HG02678 (cell line): Measurements from ENCODE around the gene CYP4B1.
"Not testable (repeated sequence)": the region's sequence is repeated elsewhere in the genome, so short reads cannot be mapped to it uniquely, and the experiment has no call there.

Experiments
- ATAC-seq: cut with Tn5 transposase; IDR thresholded peaks from one replicate; pipeline ENCODE4 v1.9.1; 2021; ENCODE audit warnings: mild to moderate bottlenecking, moderate library complexity; ENCODE audit not compliant: unreplicated experiment

The CYP4B1 gene

GRCh38 chr1:46813858-46814396 lies 15.1 kb downstream of the CYP4B1 start:
- no peak for ATAC-seq

- ATAC-seq = no peak
Observed at GRCh38 chr1:46815133-46815532, 16.3 kb downstream of the CYP4B1 start.

- no peak for ATAC-seq
Observed at GRCh38 chr1:46816930-46817329, 18.1 kb downstream of the CYP4B1 start.

GRCh38 chr1:46817814-46818213 lies 19.0 kb downstream of the CYP4B1 start:
- ATAC-seq = no peak

- no peak for ATAC-seq
Observed at GRCh38 chr1:46818591-46818990, 19.7 kb downstream of the CYP4B1 start.

DNA sequence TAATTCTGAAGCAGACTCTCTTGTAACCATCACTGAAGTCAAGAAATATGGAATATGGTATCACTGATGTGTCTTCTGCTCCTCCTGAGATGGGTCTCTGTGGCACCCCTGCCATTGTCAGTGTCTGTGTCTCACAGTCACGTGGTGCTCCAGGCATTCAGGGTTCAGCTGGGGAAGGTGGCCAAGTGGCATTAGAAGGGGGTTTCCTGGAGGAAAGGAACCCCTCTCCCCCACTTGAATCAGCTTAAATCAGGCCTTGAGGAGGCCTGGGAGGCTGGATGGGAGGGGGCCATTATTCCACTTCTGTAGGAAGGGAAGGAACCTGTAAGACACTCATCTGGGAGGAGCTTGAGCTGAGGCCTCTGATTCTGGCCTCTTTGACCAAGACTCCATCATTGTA lies 20.5 kb downstream of the CYP4B1 start:
- ATAC-seq = no peak

DNA sequence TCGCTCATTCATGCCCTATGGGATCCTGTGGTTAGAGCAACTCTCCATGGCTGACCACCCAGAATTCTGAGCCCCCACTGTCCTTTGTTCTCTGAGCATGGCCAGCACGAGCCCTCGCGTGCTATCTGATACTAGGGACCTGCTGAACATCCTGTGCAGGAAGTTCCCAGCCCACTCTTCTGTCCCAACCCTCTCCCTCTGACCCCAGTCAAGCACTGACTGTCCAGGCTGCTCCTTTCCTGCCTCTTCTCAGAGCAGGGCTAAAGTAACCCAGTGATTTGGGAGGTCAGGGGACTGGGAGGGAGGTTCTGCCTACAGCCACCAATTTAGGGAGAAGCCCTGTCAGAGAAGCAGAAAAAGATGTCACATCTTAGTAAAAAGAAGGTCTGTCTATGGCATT lies 21.2 kb downstream of the CYP4B1 start:
- ATAC-seq = no peak

GRCh38 chr1:46820560-46821060 lies 21.8 kb downstream of the CYP4B1 start:
- ATAC-seq = no peak

GRCh38 chr1:46822248-46822826 lies 23.5 kb downstream of the CYP4B1 start:
- ATAC-seq = no peak

DNA sequence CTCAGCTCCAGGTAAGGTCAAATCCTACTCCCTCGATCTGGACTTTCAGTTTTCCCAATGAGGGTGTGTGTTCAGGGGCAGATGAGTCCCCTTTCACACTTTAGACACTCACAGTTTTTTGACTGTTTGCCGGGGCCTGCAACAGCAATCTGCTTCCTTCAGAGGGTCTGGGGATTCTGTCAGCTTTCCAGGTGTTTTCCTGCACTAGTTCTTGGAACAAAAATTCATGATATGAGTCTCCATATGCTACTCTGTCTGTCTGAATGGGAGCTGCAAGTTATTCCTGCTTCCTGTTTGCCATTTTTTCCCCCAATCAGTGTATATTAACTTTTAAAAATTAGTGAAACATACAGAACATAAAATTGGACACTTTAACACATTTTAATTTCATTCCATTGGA lies 24.3 kb downstream of the CYP4B1 start:
- ATAC-seq = no peak

GRCh38 chr1:46826892-46827291 lies 28.0 kb downstream of the CYP4B1 start:
- ATAC-seq = not testable (repeated sequence)

GRCh38 chr1:46830665-46831322 lies 31.9 kb downstream of the CYP4B1 start:
- no peak for ATAC-seq

DNA sequence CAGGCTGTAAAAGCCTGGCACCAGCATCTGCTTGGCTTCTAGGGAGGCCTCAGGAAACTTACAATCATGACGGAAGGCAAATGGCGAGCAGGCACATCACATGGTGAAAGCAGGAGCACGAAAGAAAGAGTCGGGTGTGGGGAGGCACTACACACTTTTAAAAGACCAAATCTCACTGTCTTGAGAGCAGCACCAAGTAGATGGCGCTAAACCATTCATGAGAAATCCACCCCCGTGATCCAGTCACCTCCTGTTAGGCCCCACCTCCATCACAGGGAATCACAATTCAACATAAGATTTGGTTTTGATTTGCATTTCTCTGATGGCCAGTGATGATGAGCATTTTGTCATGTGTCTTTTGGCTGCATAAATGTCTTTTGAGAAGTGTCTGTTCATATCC lies 36.6 kb downstream of the CYP4B1 start:
- not testable (repeated sequence) for ATAC-seq

DNA sequence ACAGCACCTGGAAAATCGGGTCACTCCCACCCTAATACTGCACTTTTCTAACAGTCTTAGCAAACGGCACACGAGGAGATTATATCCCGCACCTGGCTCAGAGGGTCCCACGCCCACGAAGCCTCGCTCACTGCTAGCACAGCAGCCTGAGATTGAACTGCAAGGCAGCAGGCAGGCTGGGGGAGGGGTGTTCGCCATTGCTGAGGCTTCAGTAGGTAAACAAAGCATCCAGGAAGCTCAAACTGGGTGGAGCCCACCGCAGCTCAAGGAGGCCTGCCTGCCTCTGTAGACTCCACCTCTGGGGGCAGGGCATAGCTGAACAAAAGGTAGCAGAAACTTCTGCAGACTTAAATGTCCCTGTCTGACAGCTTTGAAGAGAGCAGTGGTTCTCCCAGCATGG lies 47.5 kb downstream of the CYP4B1 start:
- ATAC-seq = not testable (repeated sequence)

- ATAC-seq = not testable (repeated sequence)
Observed at GRCh38 chr1:46857660-46858065, 58.8 kb downstream of the CYP4B1 start.

DNA sequence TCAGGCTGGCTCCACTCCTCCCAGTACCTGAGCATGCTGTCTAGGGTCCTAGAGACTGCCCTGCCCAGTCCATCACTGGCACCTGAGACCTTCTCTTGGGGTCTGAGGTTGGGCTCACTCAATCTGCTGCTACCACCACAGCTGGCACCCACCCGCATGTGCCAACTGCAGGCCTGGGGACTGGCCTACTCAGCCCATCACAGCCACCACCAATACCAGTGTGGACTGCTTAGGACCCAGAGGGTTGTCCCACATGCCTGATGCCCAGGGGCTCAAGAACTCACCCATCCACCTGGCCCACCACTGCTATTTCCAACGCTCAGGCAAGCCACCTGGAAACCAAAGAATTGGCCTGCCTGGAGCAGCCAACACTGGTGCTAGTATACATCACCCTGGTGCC lies 63.5 kb downstream of the CYP4B1 start:
- ATAC-seq = no peak
